KMS-11 (cell line): ENCODE measurements around the gene ARMH3.

Experiments used
- H2AFZ ChIP-seq: fragments of 200-600 bp; sonication (generic); 2 replicates; pipeline ENCODE4 v1.6.1; 2016; ENCODE audit warnings: antibody characterized with exemption, mixed run types, low read depth
- H3K27ac ChIP-seq: fragments of 200-600 bp; sonication (generic); 2 replicates; pipeline ENCODE4 v1.6.1; 2016; ENCODE audit warnings: mild to moderate bottlenecking, mixed run types
- H3K27me3 ChIP-seq: fragments of 200-600 bp; sonication (generic); 2 replicates; pipeline ENCODE4 v1.6.1; 2017; ENCODE audit warnings: mild to moderate bottlenecking, low read depth, mixed run types, moderate library complexity; ENCODE audit not compliant: insufficient read depth
- H3K36me3 ChIP-seq: fragments of 200-600 bp; sonication (generic); 2 replicates; pipeline ENCODE4 v1.6.1; 2017; ENCODE audit warnings: mild to moderate bottlenecking, mixed run types; ENCODE audit not compliant: insufficient read depth
- H3K4me1 ChIP-seq: fragments of 200-600 bp; sonication (generic); 2 replicates; pipeline ENCODE4 v1.6.1; 2016; ENCODE audit warnings: mild to moderate bottlenecking, low read depth, mixed run types; ENCODE audit not compliant: poor library complexity, severe bottlenecking
- H3K4me2 ChIP-seq: fragments of 200-600 bp; sonication (generic); 2 replicates; pipeline ENCODE4 v1.7.0; 2016; ENCODE audit warnings: mild to moderate bottlenecking, mixed run types
- H3K4me3 ChIP-seq: fragments of 200-600 bp; sonication (generic); IDR thresholded peaks from 2 replicates; pipeline ENCODE4 v1.6.1; 2017; ENCODE audit warnings: low read depth, low read length, mixed read lengths; ENCODE audit not compliant: insufficient read depth
- H3K79me2 ChIP-seq: fragments of 200-600 bp; sonication (generic); 2 replicates; pipeline ENCODE4 v1.6.1; 2016; ENCODE audit warnings: low read depth, mixed run types; ENCODE audit not compliant: insufficient read depth
- H3K9ac ChIP-seq: fragments of 200-600 bp; sonication (generic); 2 replicates; pipeline ENCODE4 v1.6.1; 2016; ENCODE audit warnings: mild to moderate bottlenecking, mixed run types
- H4K20me1 ChIP-seq: fragments of 200-600 bp; sonication (generic); 2 replicates; pipeline ENCODE4 v1.6.1; 2016; ENCODE audit warnings: mild to moderate bottlenecking, mixed run types; ENCODE audit not compliant: insufficient read depth
- CTCF ChIP-seq: fragments of 200-600 bp; sonication (generic); conservative IDR thresholded peaks from 2 replicates; pipeline ENCODE4 v1.6.1; 2017; ENCODE audit warnings: low read depth, mild to moderate bottlenecking, antibody characterized with exemption, low read length, moderate library complexity, mixed read lengths

Gene ARMH3

GRCh38 chr10:102055647-102056419 is at the start of gene ARMH3:
ARMH3 (minus strand) TSS chr10:102056173; CDS start chr10:102040114, 16,059 bp downstream.
- Histone ChIP-seq H3K27me3 (no peaks in the 10 kb centered on the region), H3K36me3 (no peaks in the 10 kb centered on the region), H3K4me2 (peak within 1 kb of the TSS; percentile 66), H3K9ac (peak within 1 kb of the TSS; percentile 49), H3K4me1 (peaks cover 5% of the 10 kb centered on the region), H3K4me3 (no peak within 1 kb of the TSS), H3K79me2 (peaks cover 25% of the 10 kb centered on the region), H2AFZ (peak within 1 kb of the TSS; percentile 50), H3K27ac (peak within 1 kb of the TSS; percentile 35), H4K20me1 (no peaks in the 10 kb centered on the region)
- no peak for TF ChIP-seq CTCF

GRCh38 chr10:102102421-102102820 is 46.4 kb upstream of the ARMH3 start:
- Histone ChIP-seq H3K4me1 (no peaks in the 10 kb centered on the region), H3K36me3 (no peaks in the 10 kb centered on the region), H3K9ac (no peak overlapping the region), H3K27me3 (no peaks in the 10 kb centered on the region), H3K4me3 (no peak overlapping the region), H3K79me2 (no peaks in the 10 kb centered on the region), H3K4me2 (no peak overlapping the region), H4K20me1 (no peaks in the 10 kb centered on the region), H2AFZ (no peak overlapping the region), H3K27ac (no peak overlapping the region)
- TF ChIP-seq CTCF: no peak

GRCh38 chr10:102101152-102101551 is 45.2 kb upstream of the ARMH3 start:
- Histone ChIP-seq H3K36me3 (no peaks in the 10 kb centered on the region), H2AFZ (no peak overlapping the region), H3K9ac (no peak overlapping the region), H3K4me3 (no peak overlapping the region), H3K79me2 (no peaks in the 10 kb centered on the region), H3K27ac (no peak overlapping the region), H3K4me2 (no peak overlapping the region), H3K27me3 (no peaks in the 10 kb centered on the region), H3K4me1 (no peaks in the 10 kb centered on the region), H4K20me1 (no peaks in the 10 kb centered on the region)
- TF ChIP-seq CTCF: no peak

- Histone ChIP-seq H3K27me3 (no peaks in the 10 kb centered on the region), H3K27ac (no peak overlapping the region), H3K4me1 (no peaks in the 10 kb centered on the region), H3K4me2 (no peak overlapping the region), H3K36me3 (no peaks in the 10 kb centered on the region), H3K79me2 (no peaks in the 10 kb centered on the region), H4K20me1 (no peaks in the 10 kb centered on the region), H3K9ac (no peak overlapping the region), H2AFZ (no peak overlapping the region), H3K4me3 (no peak overlapping the region)
- no peak for TF ChIP-seq CTCF
These were observed 40.5 kb upstream of the ARMH3 start for GRCh38 chr10:102096449-102096848.
